HepG2 (cell line): ENCODE measurements around the gene OR6S1. TPM values are rescaled to one million over a fixed set of nuclear protein-coding genes. Genes with fewer than 3 reads are reported as not detected.

Experiments used
- ESRRA ChIP-seq: sonication (generic); formaldehyde crosslinking; IDR thresholded peaks from 2 replicates; pipeline ENCODE4 v1.5.1; 2020; ENCODE audit warnings: mild to moderate bottlenecking, low read depth, missing genetic modification reagents
- EZH2 ChIP-seq: conservative IDR thresholded peaks from 2 replicates; pipeline ENCODE4 v1.6.1; 2012; ENCODE audit warnings: mild to moderate bottlenecking, low read depth, low read length, moderate library complexity
- MLLT10 ChIP-seq: sonication (generic); formaldehyde crosslinking; IDR thresholded peaks from 2 replicates; pipeline ENCODE4 v1.4.0; 2020; ENCODE audit warnings: missing genetic modification reagents
- RARA ChIP-seq: IDR thresholded peaks from 2 replicates; pipeline ENCODE4 v1.6.1; 2016; ENCODE audit warnings: missing genetic modification reagents, missing compliant biosample characterization
- ZFP37 ChIP-seq: sonication (generic); formaldehyde crosslinking; IDR thresholded peaks from 2 replicates; pipeline ENCODE4 v1.4.0; 2020; ENCODE audit warnings: missing genetic modification reagents, borderline replicate concordance
- ZNF292 ChIP-seq: sonication (generic); formaldehyde crosslinking; IDR thresholded peaks from 2 replicates; pipeline ENCODE4 v1.8.1; 2022; ENCODE audit warnings: mild to moderate bottlenecking, low read depth, missing genetic modification reagents, borderline replicate concordance
- ZNF354B ChIP-seq: sonication (generic); formaldehyde crosslinking; IDR thresholded peaks from 2 replicates; pipeline ENCODE4 v1.8.0; 2022; ENCODE audit warnings: mild to moderate bottlenecking, missing genetic modification reagents
- ZNF367 ChIP-seq: sonication (generic); formaldehyde crosslinking; IDR thresholded peaks from 2 replicates; pipeline ENCODE4 v1.4.0; 2020; ENCODE audit warnings: missing genetic modification reagents, borderline replicate concordance
- ZNF543 ChIP-seq: sonication (generic); formaldehyde crosslinking; IDR thresholded peaks from 2 replicates; pipeline ENCODE4 v1.4.0; 2020; ENCODE audit warnings: mild to moderate bottlenecking, missing genetic modification reagents
- ZNF558 ChIP-seq: sonication (generic); formaldehyde crosslinking; IDR thresholded peaks from 2 replicates; pipeline ENCODE4 v1.9.0; 2022; ENCODE audit warnings: mild to moderate bottlenecking, missing genetic modification reagents, borderline replicate concordance
- ZNF678 ChIP-seq: sonication (generic); formaldehyde crosslinking; IDR thresholded peaks from 2 replicates; pipeline ENCODE4 v1.4.0; 2020; ENCODE audit warnings: mild to moderate bottlenecking, missing genetic modification reagents
- ZNF747 ChIP-seq: sonication (generic); formaldehyde crosslinking; IDR thresholded peaks from 2 replicates; pipeline ENCODE4 v1.8.1; 2023; ENCODE audit warnings: missing genetic modification reagents, mild to moderate bottlenecking, borderline replicate concordance
- ZSCAN9 ChIP-seq: IDR thresholded peaks from 2 replicates; pipeline ENCODE4 v1.6.1; 2016; ENCODE audit warnings: borderline replicate concordance
- polyA plus RNA-seq, 8 experiments: library from polyadenylated mRNA; depleted of rRNA in 3 of 8; stranded (reverse) in 7 of 8; unstranded in 1 of 8; fragments of >200 nt; fragmentation: Illumina TruSeq in 4 of 8; extraction: Trizol in 4 of 8; gene quantifications; 2 replicates each; pipeline versions ENCODE4 v1.2.1 to v1.2.3, GENCODE V29; 2011 to 2016; ENCODE audit warnings: low read depth in 4 of 8, missing spikeins in 1 of 8, mixed read lengths in 1 of 8; ENCODE audit not compliant: insufficient read depth in 1 of 8
- total RNA-seq, 5 experiments: library from RNA; depleted of rRNA; stranded (reverse); fragments of >200 nt; fragmentation: Illumina TruSeq; extraction: Trizol; gene quantifications; 2 replicates each; pipeline ENCODE4 v1.2.3, GENCODE V29; 2016; ENCODE audit warnings: low read depth in 1 of 5
- TF ChIP-seq, protein P1 (sequence below): IDR thresholded peaks from 2 replicates; pipeline ENCODE4 v1.6.1; 2012; ENCODE audit warnings: inconsistent platforms
- TF ChIP-seq, protein P2 (sequence below): sonication (generic); formaldehyde crosslinking; IDR thresholded peaks from 2 replicates; pipeline ENCODE4 v1.4.0; 2020; ENCODE audit warnings: mild to moderate bottlenecking, missing genetic modification reagents, borderline replicate concordance
- TF ChIP-seq, protein P3 (sequence below): sonication (generic); formaldehyde crosslinking; IDR thresholded peaks from 2 replicates; pipeline ENCODE4 v1.9.0; 2021; ENCODE audit warnings: missing genetic modification reagents, mild to moderate bottlenecking, borderline replicate concordance
- TF ChIP-seq, protein P4 (sequence below): sonication (generic); formaldehyde crosslinking; IDR thresholded peaks from 2 replicates; pipeline ENCODE4 v1.5.1; 2020; ENCODE audit warnings: missing genetic modification reagents, mild to moderate bottlenecking, borderline replicate concordance
- TF ChIP-seq, protein P5 (sequence below): sonication (generic); formaldehyde crosslinking; conservative IDR thresholded peaks from 2 replicates; pipeline ENCODE4 v1.4.0; 2020; ENCODE audit warnings: missing genetic modification reagents

OR6S1 gene
- total and polyA plus RNA-seq, 2 of the 13 experiments (the other 11 are each of a cell fraction or from before 2014, with no cell fraction given) = 0.09 TPM; not detected in 1

DNA sequence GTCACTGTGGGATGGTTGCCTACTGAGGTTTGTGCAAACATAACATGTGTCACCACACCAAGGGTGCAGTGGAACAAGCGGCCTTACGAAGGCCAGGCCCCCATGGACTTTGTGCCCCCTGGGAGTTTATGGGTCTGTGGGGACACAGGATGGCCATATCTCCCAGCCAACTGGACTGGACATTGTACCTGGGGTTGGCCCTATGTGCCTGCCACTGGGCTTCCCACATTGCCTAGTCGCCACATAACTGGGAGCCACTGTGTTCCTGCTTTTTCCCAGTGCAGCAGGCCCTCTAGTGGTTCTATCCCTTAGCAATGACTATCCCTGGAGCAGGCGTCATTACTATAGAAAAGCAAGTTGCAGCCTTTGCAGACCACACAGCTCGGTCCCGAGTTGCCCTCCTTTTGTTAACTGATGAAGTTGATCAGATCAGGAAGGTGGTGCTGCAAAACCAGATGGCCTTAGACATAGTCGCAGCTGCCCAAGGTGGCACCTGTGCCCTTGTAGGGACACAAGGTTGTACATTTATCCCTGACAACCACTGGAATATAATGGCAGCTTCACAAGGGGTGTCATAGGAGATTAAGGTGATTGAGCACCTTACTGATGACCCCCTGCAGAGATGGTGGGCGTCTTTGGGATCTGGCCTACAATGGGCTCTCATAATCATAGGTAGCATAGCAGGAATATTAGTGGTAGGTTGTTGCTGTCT, 35.1 kb downstream of the OR6S1 start (continued):
- TF ChIP-seq, protein P1, sequence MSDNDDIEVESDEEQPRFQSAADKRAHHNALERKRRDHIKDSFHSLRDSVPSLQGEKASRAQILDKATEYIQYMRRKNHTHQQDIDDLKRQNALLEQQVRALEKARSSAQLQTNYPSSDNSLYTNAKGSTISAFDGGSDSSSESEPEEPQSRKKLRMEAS = peak; percentile 50
- TF ChIP-seq ZNF558 (no peak), ZNF367 (0 out of 2 replicates have a peak, but pooled peaks have one; percentile 18), ZNF292 (CRISPR knock-in tag) (peak; percentile 28; the same call in 1 of the 2 replicates), ZNF543 (CRISPR knock-in tag) (peak; percentile 96), ZNF678 (CRISPR knock-in tag) (0 out of 2 replicates have a peak, but pooled peaks have one; percentile 49), RARA (CRISPR knock-in tag) (peak; percentile 47; the same call in 1 of the 2 replicates), MLLT10 (CRISPR knock-in tag) (no peak), ESRRA (CRISPR knock-in tag) (peak; percentile 61; the same call in 1 of the 2 replicates), ZSCAN9 (0 out of 2 replicates have a peak, but pooled peaks have one; percentile 10), ZFP37 (0 out of 2 replicates have a peak, but pooled peaks have one; percentile 46), EZH2 (no peak), ZNF354B (CRISPR knock-in tag) (0 out of 2 replicates have a peak, but pooled peaks have one; percentile 86), ZNF747 (no peak)
- TF ChIP-seq, protein P2, sequence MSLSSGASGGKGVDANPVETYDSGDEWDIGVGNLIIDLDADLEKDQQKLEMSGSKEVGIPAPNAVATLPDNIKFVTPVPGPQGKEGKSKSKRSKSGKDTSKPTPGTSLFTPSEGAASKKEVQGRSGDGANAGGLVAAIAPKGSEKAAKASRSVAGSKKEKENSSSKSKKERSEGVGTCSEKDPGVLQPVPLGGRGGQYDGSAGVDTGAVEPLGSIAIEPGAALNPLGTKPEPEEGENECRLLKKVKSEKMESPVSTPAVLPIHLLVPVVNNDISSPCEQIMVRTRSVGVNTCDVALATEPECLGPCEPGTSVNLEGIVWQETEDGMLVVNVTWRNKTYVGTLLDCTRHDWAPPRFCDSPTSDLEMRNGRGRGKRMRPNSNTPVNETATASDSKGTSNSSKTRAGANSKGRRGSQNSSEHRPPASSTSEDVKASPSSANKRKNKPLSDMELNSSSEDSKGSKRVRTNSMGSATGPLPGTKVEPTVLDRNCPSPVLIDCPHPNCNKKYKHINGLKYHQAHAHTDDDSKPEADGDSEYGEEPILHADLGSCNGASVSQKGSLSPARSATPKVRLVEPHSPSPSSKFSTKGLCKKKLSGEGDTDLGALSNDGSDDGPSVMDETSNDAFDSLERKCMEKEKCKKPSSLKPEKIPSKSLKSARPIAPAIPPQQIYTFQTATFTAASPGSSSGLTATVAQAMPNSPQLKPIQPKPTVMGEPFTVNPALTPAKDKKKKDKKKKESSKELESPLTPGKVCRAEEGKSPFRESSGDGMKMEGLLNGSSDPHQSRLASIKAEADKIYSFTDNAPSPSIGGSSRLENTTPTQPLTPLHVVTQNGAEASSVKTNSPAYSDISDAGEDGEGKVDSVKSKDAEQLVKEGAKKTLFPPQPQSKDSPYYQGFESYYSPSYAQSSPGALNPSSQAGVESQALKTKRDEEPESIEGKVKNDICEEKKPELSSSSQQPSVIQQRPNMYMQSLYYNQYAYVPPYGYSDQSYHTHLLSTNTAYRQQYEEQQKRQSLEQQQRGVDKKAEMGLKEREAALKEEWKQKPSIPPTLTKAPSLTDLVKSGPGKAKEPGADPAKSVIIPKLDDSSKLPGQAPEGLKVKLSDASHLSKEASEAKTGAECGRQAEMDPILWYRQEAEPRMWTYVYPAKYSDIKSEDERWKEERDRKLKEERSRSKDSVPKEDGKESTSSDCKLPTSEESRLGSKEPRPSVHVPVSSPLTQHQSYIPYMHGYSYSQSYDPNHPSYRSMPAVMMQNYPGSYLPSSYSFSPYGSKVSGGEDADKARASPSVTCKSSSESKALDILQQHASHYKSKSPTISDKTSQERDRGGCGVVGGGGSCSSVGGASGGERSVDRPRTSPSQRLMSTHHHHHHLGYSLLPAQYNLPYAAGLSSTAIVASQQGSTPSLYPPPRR = peak; percentile 56; the same call in 1 of the 2 replicates
- TF ChIP-seq, protein P3, sequence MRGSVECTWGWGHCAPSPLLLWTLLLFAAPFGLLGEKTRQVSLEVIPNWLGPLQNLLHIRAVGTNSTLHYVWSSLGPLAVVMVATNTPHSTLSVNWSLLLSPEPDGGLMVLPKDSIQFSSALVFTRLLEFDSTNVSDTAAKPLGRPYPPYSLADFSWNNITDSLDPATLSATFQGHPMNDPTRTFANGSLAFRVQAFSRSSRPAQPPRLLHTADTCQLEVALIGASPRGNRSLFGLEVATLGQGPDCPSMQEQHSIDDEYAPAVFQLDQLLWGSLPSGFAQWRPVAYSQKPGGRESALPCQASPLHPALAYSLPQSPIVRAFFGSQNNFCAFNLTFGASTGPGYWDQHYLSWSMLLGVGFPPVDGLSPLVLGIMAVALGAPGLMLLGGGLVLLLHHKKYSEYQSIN = no peak
- TF ChIP-seq, protein P4, sequence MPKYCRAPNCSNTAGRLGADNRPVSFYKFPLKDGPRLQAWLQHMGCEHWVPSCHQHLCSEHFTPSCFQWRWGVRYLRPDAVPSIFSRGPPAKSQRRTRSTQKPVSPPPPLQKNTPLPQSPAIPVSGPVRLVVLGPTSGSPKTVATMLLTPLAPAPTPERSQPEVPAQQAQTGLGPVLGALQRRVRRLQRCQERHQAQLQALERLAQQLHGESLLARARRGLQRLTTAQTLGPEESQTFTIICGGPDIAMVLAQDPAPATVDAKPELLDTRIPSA (CRISPR knock-in tag) = no peak
- TF ChIP-seq, protein P5, sequence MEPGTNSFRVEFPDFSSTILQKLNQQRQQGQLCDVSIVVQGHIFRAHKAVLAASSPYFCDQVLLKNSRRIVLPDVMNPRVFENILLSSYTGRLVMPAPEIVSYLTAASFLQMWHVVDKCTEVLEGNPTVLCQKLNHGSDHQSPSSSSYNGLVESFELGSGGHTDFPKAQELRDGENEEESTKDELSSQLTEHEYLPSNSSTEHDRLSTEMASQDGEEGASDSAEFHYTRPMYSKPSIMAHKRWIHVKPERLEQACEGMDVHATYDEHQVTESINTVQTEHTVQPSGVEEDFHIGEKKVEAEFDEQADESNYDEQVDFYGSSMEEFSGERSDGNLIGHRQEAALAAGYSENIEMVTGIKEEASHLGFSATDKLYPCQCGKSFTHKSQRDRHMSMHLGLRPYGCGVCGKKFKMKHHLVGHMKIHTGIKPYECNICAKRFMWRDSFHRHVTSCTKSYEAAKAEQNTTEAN = peak; percentile 51; the same call in 1 of the 2 replicates
